Measurements from ENCODE around the gene SLC34A3. TPM values are rescaled to one million over a fixed set of nuclear protein-coding genes. Genes with fewer than 3 reads are reported as not detected.

SLC34A3 gene
- total RNA-seq, 1 experiment from 2014 or later: 2.5 TPM

DNA sequence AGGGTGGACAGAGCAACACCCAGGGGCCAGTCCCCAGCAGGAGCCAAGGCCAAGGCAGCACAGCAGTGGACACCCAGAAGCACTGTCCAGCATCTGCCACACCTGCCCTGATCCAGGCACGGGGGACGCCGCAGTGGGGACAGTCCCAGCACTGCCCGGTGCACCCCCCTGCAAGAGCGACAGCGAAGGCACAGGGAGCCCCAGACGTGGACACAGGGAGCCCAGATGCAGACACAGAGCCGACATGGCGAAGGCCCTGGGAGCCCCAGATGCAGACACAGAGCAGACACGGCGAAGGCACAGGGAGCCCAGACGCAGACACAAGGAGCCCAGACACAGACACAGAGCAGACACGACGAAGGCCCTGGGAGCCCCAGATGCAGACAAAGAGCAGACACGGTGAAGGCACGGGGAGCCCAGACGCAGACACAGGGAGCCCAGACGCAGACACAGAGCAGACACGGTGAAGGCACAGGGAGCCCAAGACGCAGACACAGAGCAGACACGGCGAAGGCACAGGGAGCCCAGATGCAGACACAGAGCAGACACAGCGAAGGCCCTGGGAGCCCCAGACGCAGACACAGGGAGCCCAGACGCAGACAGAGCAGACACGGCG, 46.6 kb upstream of the SLC34A3 start:
- Histone ChIP-seq H3K4me2 (no peak overlapping the region), H4K20me1 (ENCODE audit: insufficient read depth) (no peaks in the 10 kb centered on the region), H3K9me2 (ENCODE audit: insufficient read depth) (no peaks in the 10 kb centered on the region), H3K4me3 (no peak overlapping the region), H3K79me2 (ENCODE audit: low read depth) (peaks cover 22% of the 10 kb centered on the region), H3K36me3 (ENCODE audit: low read depth) (no peaks in the 10 kb centered on the region), H2AFZ (no peak overlapping the region), H3K4me1 (replicated peaks; ENCODE audit: insufficient read depth) (peaks cover 14% of the 10 kb centered on the region), H3F3A (ENCODE audit: insufficient read depth, low read depth) (peaks cover 6% of the 10 kb centered on the region; the same call in 1 of the 2 replicates), H3K9me3 (ENCODE audit: insufficient read depth, low read depth) (no peaks in the 10 kb centered on the region), H3K27ac (no peak overlapping the region), H3K27me3 (ENCODE audit: insufficient read depth, low read depth) (no peaks in the 10 kb centered on the region)
- ChIA-PET CTCF (no interaction called here), POLR2A (ENCODE audit: unreplicated experiment) (no interaction called here)
- DNase-seq: no peak
- no TSS peak for BruUV-seq (replicated peaks)
- no peak for TF ChIP-seq EZH2 (IDR thresholded peaks at IDR 0.05; ENCODE audit: low read depth)
- no peak for TF ChIP-seq CTCF (conservative IDR thresholded peaks at IDR 0.05)
- intact Hi-C loops (cut with micrococcal nuclease; ENCODE audit: unreplicated experiment): no loop called here

DNA sequence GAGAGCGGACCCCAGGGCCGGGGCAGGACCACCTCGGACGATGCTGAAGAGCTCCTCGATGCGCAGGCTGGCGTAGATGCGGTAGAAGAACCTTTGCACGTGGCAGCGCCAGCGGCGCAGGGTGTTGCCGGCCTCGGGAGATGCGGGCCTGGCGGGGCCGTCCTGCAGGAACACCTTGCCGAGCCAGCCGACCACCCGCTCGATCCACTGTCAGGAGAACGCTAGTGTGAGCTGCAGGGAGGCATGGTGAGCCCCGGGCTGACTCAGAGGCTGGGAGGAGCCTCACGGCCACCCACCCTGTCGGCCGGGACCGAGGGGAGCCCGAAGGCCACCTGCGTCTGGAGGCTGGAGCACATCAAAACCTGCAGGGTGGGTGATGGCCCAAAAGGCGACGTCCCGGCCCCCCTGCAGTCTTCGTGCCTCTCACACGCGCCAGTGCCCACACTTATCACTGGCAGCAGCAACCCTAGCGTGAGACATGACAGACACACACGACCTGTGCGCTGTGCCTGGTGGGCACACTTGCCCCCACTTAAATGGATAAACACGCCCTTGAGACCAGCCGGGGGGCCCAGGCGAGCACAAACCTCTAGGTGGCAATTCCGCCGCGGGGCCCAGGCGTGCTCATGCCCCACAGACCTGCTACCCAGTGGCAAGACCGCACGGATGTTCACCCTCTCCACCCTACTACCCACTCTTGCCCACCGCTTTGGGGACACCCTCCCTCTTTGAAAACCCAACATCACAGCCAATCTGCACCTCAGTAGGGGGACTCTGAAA, 45.6 kb upstream of the SLC34A3 start:
- no peak overlapping the region for H3K4me3 ChIP-seq
- intact Hi-C loops (cut with micrococcal nuclease; ENCODE audit: unreplicated experiment): no loop called here
- H3K4me1 ChIP-seq (replicated peaks; ENCODE audit: insufficient read depth): peaks cover 23% of the 10 kb centered on the region
- no peak overlapping the region for H3K4me2 ChIP-seq
- no peaks in the 10 kb centered on the region for H3K9me3 ChIP-seq (ENCODE audit: insufficient read depth, low read depth)
- H4K20me1 ChIP-seq (ENCODE audit: insufficient read depth): peaks cover 8% of the 10 kb centered on the region
- H3K9me2 ChIP-seq (ENCODE audit: insufficient read depth): no peaks in the 10 kb centered on the region
- no TSS peak for BruUV-seq (replicated peaks)
- no peaks in the 10 kb centered on the region for H3K27me3 ChIP-seq (ENCODE audit: insufficient read depth, low read depth)
- no peak for DNase-seq
- no peaks in the 10 kb centered on the region for H3K36me3 ChIP-seq (ENCODE audit: low read depth)
- peaks cover 28% of the 10 kb centered on the region for H3K79me2 ChIP-seq (ENCODE audit: low read depth)
- peaks cover 16% of the 10 kb centered on the region for H3F3A ChIP-seq (ENCODE audit: insufficient read depth, low read depth)
- CTCF ChIA-PET: no interaction called here
- TF ChIP-seq CTCF (conservative IDR thresholded peaks at IDR 0.05) (no peak), EZH2 (IDR thresholded peaks at IDR 0.05; ENCODE audit: low read depth) (no peak)
- H2AFZ ChIP-seq: no peak overlapping the region
- POLR2A ChIA-PET (ENCODE audit: unreplicated experiment): no interaction called here
- no peak overlapping the region for H3K27ac ChIP-seq

- H3K79me2 ChIP-seq (ENCODE audit: low read depth): peaks cover 30% of the 10 kb centered on the region
- intact Hi-C loops (cut with micrococcal nuclease; ENCODE audit: unreplicated experiment): no loop called here
- TF ChIP-seq EZH2 (IDR thresholded peaks at IDR 0.05; ENCODE audit: low read depth) (no peak), CTCF (conservative IDR thresholded peaks at IDR 0.05) (no peak)
- peaks cover 11% of the 10 kb centered on the region for H4K20me1 ChIP-seq (ENCODE audit: insufficient read depth)
- peaks cover 32% of the 10 kb centered on the region for H3K4me1 ChIP-seq (replicated peaks; ENCODE audit: insufficient read depth)
- peaks cover 18% of the 10 kb centered on the region for H3F3A ChIP-seq (ENCODE audit: insufficient read depth, low read depth)
- CTCF ChIA-PET: no interaction called here
- no peaks in the 10 kb centered on the region for H3K36me3 ChIP-seq (ENCODE audit: low read depth)
- POLR2A ChIA-PET (ENCODE audit: unreplicated experiment): no interaction called here
- no peak overlapping the region for H3K4me2 ChIP-seq
- H2AFZ ChIP-seq: no peak overlapping the region
- H3K9me2 ChIP-seq (ENCODE audit: insufficient read depth): no peaks in the 10 kb centered on the region
- no peaks in the 10 kb centered on the region for H3K9me3 ChIP-seq (ENCODE audit: insufficient read depth, low read depth)
- no peak for DNase-seq
- H3K27ac ChIP-seq: no peak overlapping the region
- no TSS peak for BruUV-seq (replicated peaks)
- H3K4me3 ChIP-seq: no peak overlapping the region
- H3K27me3 ChIP-seq (ENCODE audit: insufficient read depth, low read depth): no peaks in the 10 kb centered on the region
These were observed 44.8 kb upstream of the SLC34A3 start for GRCh38 chr9:137185921-137186320.

Data from PC-9 (cell line).